Measurements from ENCODE around the gene TMEM161B. TPM values are rescaled to one million over a fixed set of nuclear protein-coding genes. Genes with fewer than 3 reads are reported as not detected.
"Not testable (repeated sequence)": the region's sequence is repeated elsewhere in the genome, so short reads cannot be mapped to it uniquely, and the experiment has no call there.

TMEM161B gene
- total and polyA plus RNA-seq, 8 donors, result 2.5 to 10.9 (median 6.9) TPM

DNA sequence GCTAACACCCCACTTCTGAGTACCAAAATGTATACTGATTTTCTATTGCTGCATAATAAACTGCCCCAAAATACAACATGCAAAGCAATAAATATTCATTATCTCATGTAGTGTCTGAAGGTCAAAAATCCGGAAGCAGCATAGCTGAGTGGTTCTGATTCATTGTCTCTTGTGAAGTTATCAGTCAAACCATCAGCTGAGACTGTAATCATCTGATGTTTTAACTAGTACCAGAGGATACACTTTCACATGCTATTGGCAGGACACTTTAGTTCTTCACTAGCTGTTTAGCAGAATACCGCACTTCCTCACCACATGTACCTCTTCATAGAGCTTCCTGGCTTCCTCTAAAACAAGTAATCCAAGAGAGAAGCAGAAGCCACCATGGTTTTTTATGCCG is 12.7 kb upstream of the TMEM161B start:
- FAIRE-seq, result no peak
- 74 to 85% methylated on average over 3 of the region's 3 CpGs for WGBS, 2 donors
- no peak overlapping the region for H3K4me3 ChIP-seq
- no peaks in the 10 kb centered on the region for H3K36me3 ChIP-seq
- H3K9me3 ChIP-seq, result no peaks in the 10 kb centered on the region
- H3K27ac ChIP-seq, result no peak overlapping the region
- H3K4me1 ChIP-seq, result no peaks in the 10 kb centered on the region
- intact Hi-C loops (cut with DNase I), result no loop called here
- no peak for ATAC-seq
- H3K27me3 ChIP-seq, result no peaks in the 10 kb centered on the region
- no peak for TF ChIP-seq CTCF (IDR thresholded peaks at IDR 0.05)
- DNase-seq, result no peak

GRCh38 chr5:88279584-88279983 is 10.9 kb upstream of the TMEM161B start:
- intact Hi-C loops (cut with DNase I), result no loop called here
- no peak for FAIRE-seq
- TF ChIP-seq CTCF (IDR thresholded peaks at IDR 0.05), result no peak
- Histone ChIP-seq H3K4me3 (no peak overlapping the region), H3K4me1 (no peaks in the 10 kb centered on the region), H3K27me3 (no peaks in the 10 kb centered on the region), H3K36me3 (no peaks in the 10 kb centered on the region), H3K27ac (no peak overlapping the region), H3K9me3 (no peaks in the 10 kb centered on the region)
- ATAC-seq, result no peak
- no peak for DNase-seq
- 90 to 100% methylated on average over 1 of the region's 1 CpG for WGBS, 2 donors

GRCh38 chr5:88276378-88276777 is 7.7 kb upstream of the TMEM161B start:
- Histone ChIP-seq H3K4me1 (no peaks in the 10 kb centered on the region), H3K36me3 (no peaks in the 10 kb centered on the region), H3K4me3 (no peak overlapping the region), H3K27me3 (no peaks in the 10 kb centered on the region), H3K9me3 (no peaks in the 10 kb centered on the region), H3K27ac (no peak overlapping the region)
- intact Hi-C loops (cut with DNase I), result no loop called here
- WGBS, 2 donors, result 95 to 98% methylated on average over 1 of the region's 1 CpG
- no peak for DNase-seq
- ATAC-seq, result no peak
- TF ChIP-seq CTCF (IDR thresholded peaks at IDR 0.05), result no peak
- no peak for FAIRE-seq

GRCh38 chr5:88275581-88275980 is 6.9 kb upstream of the TMEM161B start:
- DNase-seq (no peak), ATAC-seq (no peak), FAIRE-seq (no peak)
- Histone ChIP-seq H3K4me1 (peaks cover 0 to 6% (median 2%) of the 10 kb centered on the region in 3 donors), H3K9me3 (no peaks in the 10 kb centered on the region), H3K27me3 (no peaks in the 10 kb centered on the region), H3K27ac (no peak overlapping the region), H3K36me3 (no peaks in the 10 kb centered on the region), H3K4me3 (no peak overlapping the region)
- intact Hi-C loops (cut with DNase I), result no loop called here
- TF ChIP-seq CTCF (IDR thresholded peaks at IDR 0.05), result no peak

DNA sequence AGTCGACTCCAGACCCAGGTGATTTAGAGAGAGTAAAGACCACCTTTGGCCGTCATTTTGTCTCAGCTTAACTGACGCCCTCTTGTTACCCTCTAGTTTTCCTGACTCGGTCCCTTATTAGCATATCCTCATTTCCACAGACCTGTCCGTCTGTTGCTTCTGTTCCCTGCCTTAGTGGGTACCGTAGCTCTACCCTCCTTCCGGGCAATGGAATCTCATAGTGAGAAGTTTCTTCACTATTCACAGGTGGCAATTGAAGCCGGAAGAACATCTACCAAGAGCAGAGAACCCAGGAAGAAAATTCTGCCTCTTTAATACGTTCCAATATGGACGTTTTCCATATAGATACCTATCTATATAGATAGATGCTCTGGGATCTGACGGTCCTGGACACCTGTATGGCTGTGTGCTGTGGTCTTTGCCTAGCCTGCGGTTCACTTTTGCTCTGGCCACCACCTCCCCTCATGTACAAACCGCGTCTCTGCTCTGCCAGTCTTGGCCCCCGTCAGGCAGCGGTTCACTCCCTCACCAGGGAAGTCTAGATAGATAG is 652 bp upstream of the TMEM161B start:
- Histone ChIP-seq H3K36me3 (no peaks in the 10 kb centered on the region), H3K27me3 (no peaks in the 10 kb centered on the region), H3K27ac (peak overlapping the region in 1 of 4 donors; percentile 42), H3K4me1 (peaks cover 7 to 25% (median 23%) of the 10 kb centered on the region in 3 donors), H3K9me3 (no peaks in the 10 kb centered on the region), H3K4me3 (peak overlapping the region; percentile 52 to 87 (median 61))
- DNase-seq, result peak in 3 of 6 donors; percentile 13 to 28 (median 15)
- intact Hi-C loops (cut with DNase I), result no loop called here
- 3% methylated on average over 16 of the region's 16 CpGs for WGBS, 2 donors
- peak; percentile 44 to 63 (median 56) for ATAC-seq
- no peak for TF ChIP-seq CTCF (IDR thresholded peaks at IDR 0.05)
- FAIRE-seq, result no peak

DNA sequence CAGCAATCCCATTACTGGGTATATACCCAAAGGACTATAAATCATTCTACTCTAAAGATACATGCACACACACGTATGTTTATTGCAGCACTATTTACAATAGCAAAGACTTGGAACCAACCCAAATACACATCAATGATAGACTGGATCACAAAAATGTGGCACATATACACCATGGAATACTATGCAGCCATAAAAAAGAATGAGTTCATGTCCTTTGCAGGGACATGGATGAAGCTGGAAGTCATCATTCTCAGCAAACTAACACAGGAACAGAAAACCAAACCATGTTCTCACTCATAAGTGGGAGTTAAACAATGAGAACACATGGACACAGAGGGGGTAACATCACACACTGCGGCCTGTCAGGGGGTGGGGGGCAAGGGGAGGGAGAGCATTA is 4.1 kb downstream of the TMEM161B start:
- H3K27ac ChIP-seq; DNase-seq; ATAC-seq; FAIRE-seq; intact Hi-C loops (cut with DNase I); H3K36me3 ChIP-seq; H3K9me3 ChIP-seq; H3K27me3 ChIP-seq; H3K4me3 ChIP-seq: not testable (repeated sequence)
- 89 to 90% methylated on average over 2 of the region's 2 CpGs for WGBS, 2 donors
- H3K4me1 ChIP-seq, result peaks cover 0 to 13% (median 8%) of the 10 kb centered on the region in 3 donors

Data from pancreas (tissue), 10 donors.